ENCODE data around the gene NTRK2.

The NTRK2 gene

GRCh38 chr9:84926793-84927192 lies 257.3 kb downstream of the NTRK2 start:
- DNase-seq (ENCODE audit: insufficient read length, low spot score) (no peak), FAIRE-seq (no peak)

- FAIRE-seq (no peak), DNase-seq (ENCODE audit: insufficient read length, low spot score) (no peak)
Observed at GRCh38 chr9:84928419-84928818, 258.9 kb downstream of the NTRK2 start.

- DNase-seq (ENCODE audit: insufficient read length, low spot score) = no peak
- FAIRE-seq = no peak
Observed at GRCh38 chr9:84929068-84929467, 259.5 kb downstream of the NTRK2 start.

- no peak for DNase-seq (ENCODE audit: insufficient read length, low spot score)
- FAIRE-seq = no peak
Observed at GRCh38 chr9:84932915-84933527, 263.5 kb downstream of the NTRK2 start.

- DNase-seq (ENCODE audit: insufficient read length, low spot score) (no peak), FAIRE-seq (no peak)
Observed at GRCh38 chr9:84935528-84936117, 266.1 kb downstream of the NTRK2 start.

- DNase-seq (ENCODE audit: insufficient read length, low spot score) (no peak), FAIRE-seq (no peak)
Observed at GRCh38 chr9:84937180-84937579, 267.7 kb downstream of the NTRK2 start.

- FAIRE-seq = no peak
- DNase-seq (ENCODE audit: insufficient read length, low spot score) = no peak
Observed at GRCh38 chr9:84937581-84937980, 268.1 kb downstream of the NTRK2 start.

- no peak for FAIRE-seq
- no peak for DNase-seq (ENCODE audit: insufficient read length, low spot score)
Observed at GRCh38 chr9:84939774-84940173, 270.2 kb downstream of the NTRK2 start.

- no peak for DNase-seq (ENCODE audit: insufficient read length, low spot score)
Observed at GRCh38 chr9:84940294-84940693, 270.8 kb downstream of the NTRK2 start.

GRCh38 chr9:84941792-84942191 lies 272.3 kb downstream of the NTRK2 start:
- DNase-seq (ENCODE audit: insufficient read length, low spot score) (no peak), FAIRE-seq (no peak)

More at GRCh38 chr9:84940294-84940693, 270.8 kb downstream of the NTRK2 start:
- FAIRE-seq = no peak

- no peak for DNase-seq (ENCODE audit: insufficient read length, low spot score)
- FAIRE-seq = no peak
Observed at GRCh38 chr9:84943482-84944050, 274.0 kb downstream of the NTRK2 start.

- FAIRE-seq (no peak), DNase-seq (ENCODE audit: insufficient read length, low spot score) (no peak)
Observed at GRCh38 chr9:84945878-84946538, 276.5 kb downstream of the NTRK2 start.

GRCh38 chr9:84947412-84947972 lies 278.0 kb downstream of the NTRK2 start:
- DNase-seq (ENCODE audit: insufficient read length, low spot score) (no peak), FAIRE-seq (no peak)

GRCh38 chr9:84949258-84949657 lies 279.7 kb downstream of the NTRK2 start:
- DNase-seq (ENCODE audit: insufficient read length, low spot score) = no peak
- no peak for FAIRE-seq

GRCh38 chr9:84949971-84950370 lies 280.4 kb downstream of the NTRK2 start:
- no peak for FAIRE-seq
- DNase-seq (ENCODE audit: insufficient read length, low spot score) = no peak

- DNase-seq (ENCODE audit: insufficient read length, low spot score) (no peak), FAIRE-seq (no peak)
Observed at GRCh38 chr9:84950879-84951811, 281.6 kb downstream of the NTRK2 start.

- DNase-seq (ENCODE audit: insufficient read length, low spot score) (no peak), FAIRE-seq (no peak)
Observed at GRCh38 chr9:84953252-84953773, 283.8 kb downstream of the NTRK2 start.

GRCh38 chr9:84953797-84954705 lies 284.5 kb downstream of the NTRK2 start:
- FAIRE-seq (no peak), DNase-seq (ENCODE audit: insufficient read length, low spot score) (peak; percentile 40)

GRCh38 chr9:84955155-84955554 lies 285.6 kb downstream of the NTRK2 start:
- FAIRE-seq (no peak), DNase-seq (ENCODE audit: insufficient read length, low spot score) (no peak)
